Uterus (tissue), 4 donors: ENCODE results near the gene VWA8. TPM values are rescaled to one million over a fixed set of nuclear protein-coding genes. Genes with fewer than 3 reads are reported as not detected.

Experiments
- DNase-seq, 2 donors: peaks; one replicate each; pipeline ENCODE4 v3.0.0-alpha.2; 2019 to 2020
- H3K27ac ChIP-seq, 2 donors: fragments of 200-600 bp; sonication (generic); 1 replicate in 1 of 2; 2 replicates in 1 of 2; pipeline ENCODE4 v1.5.1; 2016 to 2018
- H3K27me3 ChIP-seq, 2 donors: fragments of 200-600 bp; sonication (generic); one replicate each; pipeline ENCODE4 v1.5.1; 2018 to 2019; ENCODE audit warnings: control low read depth in 1 of 2
- H3K36me3 ChIP-seq, 2 donors: fragments of 200-600 bp; sonication (generic); one replicate each; pipeline ENCODE4 v1.5.1; 2019; ENCODE audit warnings: control low read depth in 1 of 2
- H3K4me1 ChIP-seq, 2 donors: fragments of 200-600 bp; sonication (generic); one replicate each; pipeline ENCODE4 v1.5.1; 2018 to 2019; ENCODE audit warnings: control low read depth in 1 of 2
- H3K4me3 ChIP-seq, 2 donors: fragments of 200-600 bp; sonication (generic); 1 replicate in 1 of 2; 2 replicates in 1 of 2; pipeline ENCODE4 v1.5.1; 2018 to 2019; ENCODE audit warnings: mild to moderate bottlenecking in 1 of 2
- H3K9me3 ChIP-seq, 2 donors: fragments of 200-600 bp; sonication (generic); one replicate each; pipeline ENCODE4 v1.5.1; 2019; ENCODE audit warnings: control low read depth in 1 of 2
- CTCF ChIP-seq, 4 experiments: fragments of 200-600 bp in 2 of 4; fragments of 450-650 bp in 2 of 4; sonication (generic) in 2 of 4; IDR thresholded peaks; one replicate each; pipeline ENCODE4 v1.5.1; 2016 to 2019; ENCODE audit warnings: antibody characterized with exemption in 4 of 4, mild to moderate bottlenecking in 2 of 4, moderate library complexity in 1 of 4
- POLR2A ChIP-seq, 2 donors: fragments of 450-650 bp; IDR thresholded peaks; one replicate each; pipeline ENCODE4 v1.6.1; 2016; ENCODE audit warnings: antibody characterized with exemption in 2 of 2, mild to moderate bottlenecking in 1 of 2, moderate library complexity in 1 of 2
- intact Hi-C: fragments of 100-400 bp; cut with DNase I; formaldehyde crosslinking; loops from one replicate; pipeline ENCODE4 v1.15.1; 2023; ENCODE audit warnings: low total_unique reads
- total RNA-seq, 4 donors: library from RNA; depleted of rRNA in 3 of 4; stranded (reverse); fragments of >200 nt in 3 of 4; gene quantifications; one replicate each; pipeline versions ENCODE4 v1.1.0 to v1.2.4, GENCODE V29; 2014 to 2023
- donor health status: DM: yes; HTN: yes; CAD: no.

VWA8 gene
- total RNA-seq, 4 donors from 2014 or later: 25.6 to 59.7 (median 37.5) TPM

- no peaks in the 10 kb centered on the region for H3K9me3 ChIP-seq
- TF ChIP-seq POLR2A (IDR thresholded peaks at IDR 0.05) (no peak), CTCF (IDR thresholded peaks at IDR 0.05) (no peak)
- DNase-seq: no peak
- peak overlapping the region; percentile 49 to 69 for H3K27ac ChIP-seq
- H3K4me1 ChIP-seq: peaks cover 0 to 6% of the 10 kb centered on the region in 2 donors
- H3K27me3 ChIP-seq: no peaks in the 10 kb centered on the region
- H3K36me3 ChIP-seq: no peaks in the 10 kb centered on the region
- H3K4me3 ChIP-seq: no peak overlapping the region
- intact Hi-C loops: no loop called here
Observed at GRCh38 chr13:41678249-41678648, 282.7 kb downstream of the VWA8 start.

GRCh38 chr13:41675306-41675705 lies 285.6 kb downstream of the VWA8 start:
- TF ChIP-seq POLR2A (IDR thresholded peaks at IDR 0.05) (no peak), CTCF (IDR thresholded peaks at IDR 0.05) (no peak)
- intact Hi-C loops: no loop called here
- Histone ChIP-seq H3K27ac (peak overlapping the region; percentile 11 to 52), H3K4me1 (peaks cover 0 to 6% of the 10 kb centered on the region in 2 donors), H3K27me3 (no peaks in the 10 kb centered on the region), H3K36me3 (no peaks in the 10 kb centered on the region), H3K4me3 (no peak overlapping the region), H3K9me3 (no peaks in the 10 kb centered on the region)
- DNase-seq: no peak

GRCh38 chr13:41674246-41674645 lies 286.7 kb downstream of the VWA8 start:
- Histone ChIP-seq H3K4me3 (no peak overlapping the region), H3K9me3 (no peaks in the 10 kb centered on the region), H3K27me3 (no peaks in the 10 kb centered on the region), H3K4me1 (peaks cover 0 to 6% of the 10 kb centered on the region in 2 donors), H3K27ac (no peak overlapping the region), H3K36me3 (no peaks in the 10 kb centered on the region)
- TF ChIP-seq CTCF (IDR thresholded peaks at IDR 0.05): no peak
- TF ChIP-seq POLR2A (IDR thresholded peaks at IDR 0.05): no peak
- DNase-seq: no peak
- intact Hi-C loops: no loop called here

GRCh38 chr13:41673640-41674039 lies 287.3 kb downstream of the VWA8 start:
- no peak overlapping the region for H3K27ac ChIP-seq
- intact Hi-C loops: no loop called here
- peaks cover 0 to under 1% of the 10 kb centered on the region in 2 donors for H3K4me1 ChIP-seq
- H3K9me3 ChIP-seq: no peaks in the 10 kb centered on the region
- H3K36me3 ChIP-seq: no peaks in the 10 kb centered on the region
- TF ChIP-seq CTCF (IDR thresholded peaks at IDR 0.05) (no peak), POLR2A (IDR thresholded peaks at IDR 0.05) (no peak)
- no peaks in the 10 kb centered on the region for H3K27me3 ChIP-seq
- DNase-seq: no peak
- H3K4me3 ChIP-seq: no peak overlapping the region

- DNase-seq: no peak
- H3K9me3 ChIP-seq: no peaks in the 10 kb centered on the region
- H3K36me3 ChIP-seq: no peaks in the 10 kb centered on the region
- TF ChIP-seq POLR2A (IDR thresholded peaks at IDR 0.05): no peak
- no peak for TF ChIP-seq CTCF (IDR thresholded peaks at IDR 0.05)
- H3K4me1 ChIP-seq: no peaks in the 10 kb centered on the region
- no peak overlapping the region for H3K27ac ChIP-seq
- H3K27me3 ChIP-seq: no peaks in the 10 kb centered on the region
- no peak overlapping the region for H3K4me3 ChIP-seq
- intact Hi-C loops: no loop called here
Observed at GRCh38 chr13:41670873-41671443, 290.0 kb downstream of the VWA8 start.
